K562 (cell line): Measurements from ENCODE around the gene CSNK1G2. TPM values are rescaled to one million over a fixed set of nuclear protein-coding genes. Genes with fewer than 3 reads are reported as not detected.

ENCODE experiments used
- BCLAF1 ChIP-seq, 2 experiments: fragments of 450-650 bp in 1 of 2; IDR thresholded peaks; 2 replicates each; pipeline ENCODE4 v1.6.1; 2011 to 2017; ENCODE audit warnings: low read depth in 2 of 2, antibody characterized with exemption in 1 of 2, borderline replicate concordance in 1 of 2, low read length in 1 of 2, mild to moderate bottlenecking in 1 of 2, mixed read lengths in 1 of 2; ENCODE audit not compliant: control insufficient read depth in 1 of 2
- DEAF1 ChIP-seq: fragments of 450-650 bp; formaldehyde crosslinking; IDR thresholded peaks from 2 replicates; pipeline ENCODE4 v1.4.0; 2020; ENCODE audit warnings: mild to moderate bottlenecking, moderate library complexity
- E4F1 ChIP-seq: fragments of 250-450 bp; sonication (Bioruptor Pico); IDR thresholded peaks from 2 replicates; pipeline ENCODE4 v1.5.0; 2021; ENCODE audit warnings: mild to moderate bottlenecking, borderline replicate concordance
- ESRRB ChIP-seq: fragments of 250-450 bp; sonication (Bioruptor Pico); IDR thresholded peaks from 2 replicates; pipeline ENCODE4 v1.5.0; 2020; ENCODE audit warnings: mild to moderate bottlenecking, moderate library complexity, borderline replicate concordance
- MYNN ChIP-seq, 2 experiments: sonication (generic); formaldehyde crosslinking in 1 of 2; IDR thresholded peaks; 2 replicates each; pipeline versions ENCODE4 v1.5.0 to v1.6.1; 2016 to 2020; ENCODE audit warnings: antibody characterized with exemption in 1 of 2, missing genetic modification reagents in 1 of 2
- NELFE ChIP-seq: IDR thresholded peaks from 2 replicates; pipeline ENCODE4 v1.6.1; 2011; ENCODE audit warnings: mild to moderate bottlenecking; ENCODE audit not compliant: insufficient read depth, insufficient read length
- RNF219 ChIP-seq: fragments of 250-450 bp; sonication (Bioruptor Pico); IDR thresholded peaks from 2 replicates; pipeline ENCODE4 v1.5.0; 2022; ENCODE audit warnings: mild to moderate bottlenecking
- USF1 ChIP-seq: sonication (generic); formaldehyde crosslinking; IDR thresholded peaks from 2 replicates; pipeline ENCODE4 v1.9.0; 2022; ENCODE audit warnings: mild to moderate bottlenecking, missing genetic modification reagents
- ZBTB11 ChIP-seq, 3 experiments: fragments of 200-800 bp in 1 of 3; fragments of 250-450 bp in 1 of 3; fragments of 450-650 bp in 1 of 3; sonication (Bioruptor Pico) in 1 of 3; sonication (Bioruptor generic) in 1 of 3; formaldehyde crosslinking in 1 of 3; IDR thresholded peaks; 2 replicates each; pipeline versions ENCODE4 v1.6.1 to v1.8.0; 2016 to 2022; ENCODE audit warnings: mild to moderate bottlenecking in 2 of 3, missing genetic modification characterization in 2 of 3, missing compliant biosample characterization in 1 of 3, moderate library complexity in 1 of 3
- ZNF24 ChIP-seq: fragments of 450-650 bp; IDR thresholded peaks from 2 replicates; pipeline ENCODE4 v1.6.1; 2016
- polyA plus RNA-seq, 8 experiments: library from polyadenylated mRNA; depleted of rRNA in 4 of 8; stranded (reverse) in 5 of 8; unstranded in 3 of 8; fragments of >200 nt; fragmentation: Nextera tagmentation in 2 of 8; fragmentation: Illumina TruSeq in 1 of 8; extraction: Ambion mirVana in 2 of 8; extraction: Trizol in 1 of 8; gene quantifications; 2 replicates each; pipeline versions ENCODE4 v1.2.1 to v1.2.3, GENCODE V29; 2011 to 2014; ENCODE audit warnings: inconsistent platforms in 1 of 8, missing spikeins in 1 of 8
- total RNA-seq, 7 experiments: library from RNA; depleted of rRNA in 6 of 7; stranded (reverse); fragments of >200 nt in 6 of 7; fragmentation: Illumina TruSeq in 2 of 7; extraction: Trizol in 2 of 7; gene quantifications; 2 replicates each; pipeline versions ENCODE4 v1.2.1 to v1.2.3, GENCODE V29; 2011 to 2021; ENCODE audit warnings: low replicate concordance in 1 of 7

The CSNK1G2 gene
- total and polyA plus RNA-seq, 9 of the 15 experiments (the other 6 are each of a cell fraction or from before 2014, with no cell fraction given), result 0.48 to 119 (median 49.5) TPM

GRCh38 chr19:1942078-1942933 lies 1.3 kb downstream of the CSNK1G2 start (continued):
- TF ChIP-seq BCLAF1 (IDR thresholded peaks at IDR 0.05; ENCODE audit: borderline replicate concordance in 1 of 2, control insufficient read depth in 1 of 2, low read depth in 2 of 2, low read length in 1 of 2) (no peak), ZBTB11 (CRISPR knock-in tag; IDR thresholded peaks at IDR 0.05) (peak in 1 of 3 experiments; percentile 87; a peak in 2 of 6 replicates), DEAF1 (CRISPR knock-in tag) (no peak), ESRRB (CRISPR knock-in tag) (no peak), RNF219 (CRISPR knock-in tag) (no peak), USF1 (CRISPR knock-in tag) (peak; percentile 51), E4F1 (CRISPR knock-in tag) (no peak), MYNN (IDR thresholded peaks at IDR 0.05) (0 out of 2 replicates have a peak, but pooled peaks have one; percentile 23), MYNN (CRISPR knock-in tag; IDR thresholded peaks at IDR 0.05) (no peak), NELFE (no peak), ZNF24 (no peak)
